ENCODE results near the gene PRR23E. TPM values are rescaled to one million over a fixed set of nuclear protein-coding genes. Genes with fewer than 3 reads are reported as not detected.
A peak's percentile ranks its signal among the peaks of the same experiment; 100 is the strongest.

Gene PRR23E
- total RNA-seq, 1 donor from 2014 or later = not detected

- Mint-ChIP-seq H3K27me3 (ENCODE audit: unreplicated experiment) (peaks cover 16% of the 10 kb centered on the region), H3K9me3 (ENCODE audit: unreplicated experiment) (no peaks in the 10 kb centered on the region)
Measured at GRCh38 chr3:127172781-127173515, 20.0 kb upstream of the PRR23E start.

GRCh38 chr3:127173516-127174166 is 19.3 kb upstream of the PRR23E start:
- Mint-ChIP-seq H3K4me3 (ENCODE audit: unreplicated experiment) (no peak overlapping the region), H3K4me1 (ENCODE audit: unreplicated experiment) (peaks cover 4% of the 10 kb centered on the region), H3K27ac (ENCODE audit: unreplicated experiment) (no peak overlapping the region), H3K9me3 (ENCODE audit: unreplicated experiment) (peaks cover 4% of the 10 kb centered on the region), H3K36me3 (ENCODE audit: unreplicated experiment) (no peaks in the 10 kb centered on the region), H3K27me3 (ENCODE audit: unreplicated experiment) (peaks cover 16% of the 10 kb centered on the region)
- no peak for TF ChIP-seq CTCF (IDR thresholded peaks at IDR 0.05)
- DNase-seq (ENCODE audit: extremely low spot score, unreplicated experiment) = peak; percentile 60

More at GRCh38 chr3:127172781-127173515, 20.0 kb upstream of the PRR23E start:
- Mint-ChIP-seq H3K27ac (ENCODE audit: unreplicated experiment) (no peak overlapping the region), H3K4me1 (ENCODE audit: unreplicated experiment) (peaks cover 4% of the 10 kb centered on the region), H3K36me3 (ENCODE audit: unreplicated experiment) (no peaks in the 10 kb centered on the region), H3K4me3 (ENCODE audit: unreplicated experiment) (no peak overlapping the region)
- TF ChIP-seq CTCF (IDR thresholded peaks at IDR 0.05) = no peak
- DNase-seq (ENCODE audit: extremely low spot score, unreplicated experiment) = peak; percentile 77

GRCh38 chr3:127174284-127174683 is 18.6 kb upstream of the PRR23E start:
- no peak overlapping the region for H3K27ac Mint-ChIP-seq (ENCODE audit: unreplicated experiment)
- peaks cover 13% of the 10 kb centered on the region for H3K27me3 Mint-ChIP-seq (ENCODE audit: unreplicated experiment)

GRCh38 chr3:127174715-127175140 is 18.2 kb upstream of the PRR23E start:
- peaks cover 15% of the 10 kb centered on the region for H3K9me3 Mint-ChIP-seq (ENCODE audit: unreplicated experiment)
- peak; percentile 77 for DNase-seq (ENCODE audit: extremely low spot score, unreplicated experiment)
- peaks cover 4% of the 10 kb centered on the region for H3K4me1 Mint-ChIP-seq (ENCODE audit: unreplicated experiment)
- H3K4me3 Mint-ChIP-seq (ENCODE audit: unreplicated experiment) = no peak overlapping the region
- TF ChIP-seq CTCF (IDR thresholded peaks at IDR 0.05) = no peak
- no peak overlapping the region for H3K27ac Mint-ChIP-seq (ENCODE audit: unreplicated experiment)
- peaks cover 9% of the 10 kb centered on the region for H3K27me3 Mint-ChIP-seq (ENCODE audit: unreplicated experiment)
- no peaks in the 10 kb centered on the region for H3K36me3 Mint-ChIP-seq (ENCODE audit: unreplicated experiment)

More at GRCh38 chr3:127174284-127174683, 18.6 kb upstream of the PRR23E start:
- Mint-ChIP-seq H3K36me3 (ENCODE audit: unreplicated experiment) (no peaks in the 10 kb centered on the region), H3K4me1 (ENCODE audit: unreplicated experiment) (peaks cover 4% of the 10 kb centered on the region), H3K9me3 (ENCODE audit: unreplicated experiment) (peaks cover 11% of the 10 kb centered on the region), H3K4me3 (ENCODE audit: unreplicated experiment) (no peak overlapping the region)
- peak; percentile 44 for DNase-seq (ENCODE audit: extremely low spot score, unreplicated experiment)
- TF ChIP-seq CTCF (IDR thresholded peaks at IDR 0.05) = no peak

DNA sequence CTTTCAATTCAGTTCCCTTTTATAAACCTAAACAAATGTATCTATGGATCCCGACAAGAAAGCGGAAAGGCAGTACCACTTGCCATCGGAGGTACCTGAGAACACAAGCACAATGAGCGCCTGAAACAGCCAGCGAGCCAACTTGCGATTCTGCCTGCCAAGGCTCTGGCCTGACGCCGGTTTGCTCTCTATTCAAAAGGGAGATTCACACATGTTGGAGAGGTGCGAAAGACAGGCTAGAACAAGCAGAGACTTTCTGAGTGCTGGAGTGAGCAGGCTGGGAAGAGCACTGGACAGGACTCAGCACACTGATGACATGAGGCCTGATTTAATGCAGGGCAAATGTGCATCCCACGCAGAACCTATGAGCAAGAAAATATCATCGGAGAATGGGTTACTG is 17.7 kb upstream of the PRR23E start:
- DNase-seq (ENCODE audit: extremely low spot score, unreplicated experiment) = peak; percentile 74
- no peak overlapping the region for H3K4me3 Mint-ChIP-seq (ENCODE audit: unreplicated experiment)
- peaks cover 3% of the 10 kb centered on the region for H3K27me3 Mint-ChIP-seq (ENCODE audit: unreplicated experiment)
- H3K36me3 Mint-ChIP-seq (ENCODE audit: unreplicated experiment) = no peaks in the 10 kb centered on the region
- H3K9me3 Mint-ChIP-seq (ENCODE audit: unreplicated experiment) = peaks cover 20% of the 10 kb centered on the region
- H3K4me1 Mint-ChIP-seq (ENCODE audit: unreplicated experiment) = peaks cover 4% of the 10 kb centered on the region
- no peak overlapping the region for H3K27ac Mint-ChIP-seq (ENCODE audit: unreplicated experiment)
- no peak for TF ChIP-seq CTCF (IDR thresholded peaks at IDR 0.05)

All from osteocyte (in vitro differentiated cells).